GM19025 (cell line): ENCODE measurements around the gene EFCAB14.
"Not testable (repeated sequence)": the region's sequence is repeated elsewhere in the genome, so short reads cannot be mapped to it uniquely, and the experiment has no call there.

ENCODE experiments used
- ATAC-seq: cut with Tn5 transposase; IDR thresholded peaks from one replicate; pipeline ENCODE4 v1.9.1; 2021; ENCODE audit warnings: mild to moderate bottlenecking, low read depth, moderate library complexity; ENCODE audit not compliant: unreplicated experiment

Gene EFCAB14, protein sequence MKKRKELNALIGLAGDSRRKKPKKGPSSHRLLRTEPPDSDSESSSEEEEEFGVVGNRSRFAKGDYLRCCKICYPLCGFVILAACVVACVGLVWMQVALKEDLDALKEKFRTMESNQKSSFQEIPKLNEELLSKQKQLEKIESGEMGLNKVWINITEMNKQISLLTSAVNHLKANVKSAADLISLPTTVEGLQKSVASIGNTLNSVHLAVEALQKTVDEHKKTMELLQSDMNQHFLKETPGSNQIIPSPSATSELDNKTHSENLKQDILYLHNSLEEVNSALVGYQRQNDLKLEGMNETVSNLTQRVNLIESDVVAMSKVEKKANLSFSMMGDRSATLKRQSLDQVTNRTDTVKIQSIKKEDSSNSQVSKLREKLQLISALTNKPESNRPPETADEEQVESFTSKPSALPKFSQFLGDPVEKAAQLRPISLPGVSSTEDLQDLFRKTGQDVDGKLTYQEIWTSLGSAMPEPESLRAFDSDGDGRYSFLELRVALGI

DNA sequence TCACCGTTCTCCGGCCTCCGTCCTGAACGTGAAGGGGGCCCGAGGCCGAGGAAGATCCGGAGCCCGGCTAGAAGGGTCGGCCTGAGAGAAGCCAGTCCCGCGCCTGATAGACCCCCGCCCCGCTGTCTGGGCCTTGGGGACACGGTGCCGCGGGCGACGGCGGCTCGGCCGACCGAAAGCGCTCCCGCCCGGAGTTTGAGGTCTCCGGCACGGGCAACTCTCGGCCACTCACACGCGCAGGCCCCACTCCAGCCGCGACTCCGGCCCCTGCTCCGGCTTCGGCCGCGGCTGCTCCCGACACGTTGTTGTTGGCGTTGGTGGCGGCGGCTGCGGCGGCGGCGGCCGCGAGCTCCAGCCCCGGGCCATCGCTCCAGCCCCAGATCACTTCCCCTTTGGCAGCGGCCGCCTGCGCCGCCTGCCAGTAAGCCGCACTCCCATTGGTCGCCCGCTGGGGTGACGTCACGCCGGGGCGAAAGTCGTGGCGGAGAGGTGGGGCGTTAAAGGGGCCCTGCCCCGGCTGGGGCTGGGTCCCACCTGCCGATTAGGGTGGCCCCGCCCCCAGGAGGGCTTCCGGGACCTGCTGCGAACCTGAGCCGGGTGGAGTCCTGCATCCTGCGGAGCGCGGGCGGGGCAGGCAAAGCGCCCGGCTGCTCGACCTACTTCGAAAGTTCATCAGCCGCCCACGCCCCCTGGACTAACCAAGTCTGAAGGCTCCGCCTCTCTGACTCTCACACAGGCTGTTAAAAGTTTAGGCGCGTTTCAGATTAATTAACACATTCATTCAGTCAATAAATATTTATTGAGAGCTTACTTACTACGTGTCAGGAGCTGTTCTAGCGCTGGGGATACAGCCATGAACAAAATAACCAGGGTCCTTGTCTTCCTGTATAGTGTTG is at the start of gene EFCAB14:
Gene EFCAB14, minus strand, starts transcription at position 388 of the 896 bp plus-strand sequence. CDS start 1,027 bp downstream, outside the sequence.
- ATAC-seq: peak; percentile 97

DNA sequence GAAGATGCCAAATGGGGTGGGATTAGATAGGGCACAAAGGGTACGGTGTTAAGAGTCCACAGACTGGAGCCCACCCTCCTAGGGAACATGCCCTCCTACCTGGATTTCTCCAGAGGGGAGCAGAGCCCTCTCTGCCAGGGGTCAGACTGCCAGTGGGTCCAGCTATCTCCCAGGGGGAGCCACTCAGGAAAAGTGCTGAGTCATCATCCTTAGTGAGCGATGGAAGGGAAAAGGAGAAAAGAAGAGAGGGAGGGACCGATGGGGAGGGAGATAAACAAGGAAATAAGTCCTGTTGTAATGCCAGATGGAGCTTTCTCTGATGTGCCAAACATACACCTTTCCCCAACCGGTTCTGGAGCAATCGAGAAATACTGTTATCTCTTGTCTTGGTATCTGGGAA is 49.5 kb upstream of the EFCAB14 start:
- no peak for ATAC-seq

DNA sequence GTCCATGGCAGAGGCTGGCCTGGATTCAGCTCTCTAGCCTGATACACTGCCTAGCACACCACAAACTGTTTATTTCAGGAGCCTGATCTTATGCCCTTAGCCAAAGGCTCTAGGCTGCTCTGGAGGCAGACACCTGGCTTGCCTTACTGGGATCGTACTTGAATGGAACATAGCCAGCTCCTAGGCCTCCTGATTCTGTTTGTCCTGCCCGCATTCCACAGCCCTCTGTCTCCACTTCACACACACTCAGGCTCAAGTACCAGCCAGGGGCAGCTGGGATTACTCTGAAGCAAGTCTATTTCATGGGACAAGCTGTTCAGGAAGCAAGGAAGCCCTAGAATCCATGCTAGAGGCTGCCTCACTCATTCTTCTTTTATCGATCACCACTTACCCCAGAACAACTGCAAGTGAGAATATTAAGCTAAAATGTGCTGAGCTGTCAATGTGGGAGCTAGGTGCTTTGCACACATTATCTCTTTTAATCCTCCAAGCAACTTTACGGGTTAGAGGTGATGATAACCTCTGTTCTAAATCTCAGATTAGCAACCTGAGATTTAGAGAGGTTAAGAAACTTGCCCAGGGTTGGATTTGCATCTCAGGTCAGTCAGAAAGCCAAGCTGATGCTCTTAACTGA is 48.9 kb upstream of the EFCAB14 start:
- no peak for ATAC-seq

DNA sequence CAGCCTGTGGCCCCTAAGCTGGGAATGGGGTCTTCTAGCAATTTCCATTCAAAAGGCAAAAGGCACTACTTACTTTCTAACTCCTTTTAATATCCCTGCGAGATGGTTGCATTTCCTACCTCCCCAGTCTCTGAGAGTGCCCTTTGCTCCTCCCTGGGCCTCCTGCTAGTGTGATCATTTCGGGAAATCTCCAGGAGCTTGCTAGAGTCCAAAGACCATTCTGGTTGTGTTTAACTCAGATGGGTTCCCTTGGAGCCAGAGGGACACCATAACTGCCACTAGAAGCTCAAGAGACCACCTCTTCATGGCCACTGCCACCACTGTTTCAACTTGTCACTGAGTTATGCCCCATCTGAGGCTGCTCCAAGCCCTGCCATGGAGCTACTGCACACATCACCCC is 45.5 kb upstream of the EFCAB14 start:
- no peak for ATAC-seq

DNA sequence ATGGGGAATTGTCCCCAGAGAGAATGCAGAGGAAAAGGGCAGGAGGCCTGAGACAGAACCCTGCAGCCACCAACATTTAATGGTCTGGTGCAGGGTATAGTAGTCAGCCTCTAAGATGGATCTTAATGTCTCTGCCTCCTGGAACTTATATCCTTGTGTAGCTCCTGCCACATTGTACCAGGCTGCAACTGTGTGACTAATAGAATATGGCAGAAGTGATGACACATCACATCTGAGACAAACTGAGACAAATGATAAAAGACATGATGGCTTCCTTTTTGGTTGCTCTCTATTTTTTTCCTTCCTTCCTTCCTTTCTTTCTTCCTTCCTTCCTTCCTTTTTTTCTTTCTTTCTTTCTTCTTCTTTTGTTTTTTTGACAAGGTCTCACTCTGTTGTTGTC is 42.8 kb upstream of the EFCAB14 start:
- ATAC-seq: no peak

DNA sequence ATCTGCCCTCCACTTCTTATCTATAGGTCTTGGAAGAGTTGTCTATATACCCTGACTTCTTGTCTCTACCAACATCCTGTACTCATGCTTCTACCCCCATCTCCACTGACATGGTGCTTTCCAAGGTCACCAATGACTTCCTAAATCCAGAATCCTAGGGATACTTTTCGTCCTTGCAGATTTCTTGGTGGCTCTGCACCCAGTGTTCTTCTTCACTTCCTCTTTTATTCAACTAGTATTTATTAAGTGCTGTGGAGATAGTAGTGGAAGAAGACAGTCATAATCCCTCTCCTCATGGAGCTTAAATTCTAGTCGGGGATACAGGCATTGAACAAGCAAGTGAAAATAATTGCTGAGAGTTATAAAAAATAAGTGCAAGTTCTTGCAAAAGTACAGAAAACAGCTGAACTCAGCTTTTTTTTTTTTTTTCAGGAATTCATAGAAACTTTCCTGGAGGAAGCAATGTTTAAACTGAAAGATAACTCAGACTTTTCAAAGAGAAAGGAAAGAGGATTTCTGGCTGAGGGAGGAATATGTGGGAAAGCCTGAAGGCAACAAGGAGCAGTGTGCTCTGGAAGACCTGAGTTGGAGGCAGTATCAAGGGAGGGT is 41.7 kb upstream of the EFCAB14 start:
- ATAC-seq: no peak

DNA sequence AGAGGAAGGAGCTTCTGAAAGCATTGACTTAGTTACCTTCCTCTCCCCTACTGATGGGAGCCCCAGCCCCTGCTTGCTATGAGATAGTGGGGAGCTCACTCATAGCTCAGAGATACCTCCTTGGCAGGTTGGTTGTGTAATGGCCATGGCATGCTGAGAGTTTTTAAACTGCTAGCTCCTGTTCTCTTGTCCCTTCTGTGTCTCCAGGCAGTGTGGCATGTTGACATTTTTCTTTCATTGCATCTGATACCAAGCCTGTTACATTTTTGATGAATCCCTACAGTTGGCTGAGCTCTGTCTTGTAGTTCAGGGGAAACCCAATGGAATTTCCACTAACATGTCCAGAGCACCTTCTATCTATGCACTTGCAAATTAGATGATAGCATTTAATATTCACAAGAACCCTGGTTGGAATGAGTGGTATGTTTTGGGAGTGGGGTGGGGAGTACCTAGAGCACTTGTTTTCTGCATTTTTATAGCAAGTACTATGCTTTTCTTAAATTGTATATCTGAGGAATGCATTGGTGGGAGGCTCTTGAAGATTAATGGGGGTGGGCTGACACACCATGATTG is 39.1 kb upstream of the EFCAB14 start:
- no peak for ATAC-seq

DNA sequence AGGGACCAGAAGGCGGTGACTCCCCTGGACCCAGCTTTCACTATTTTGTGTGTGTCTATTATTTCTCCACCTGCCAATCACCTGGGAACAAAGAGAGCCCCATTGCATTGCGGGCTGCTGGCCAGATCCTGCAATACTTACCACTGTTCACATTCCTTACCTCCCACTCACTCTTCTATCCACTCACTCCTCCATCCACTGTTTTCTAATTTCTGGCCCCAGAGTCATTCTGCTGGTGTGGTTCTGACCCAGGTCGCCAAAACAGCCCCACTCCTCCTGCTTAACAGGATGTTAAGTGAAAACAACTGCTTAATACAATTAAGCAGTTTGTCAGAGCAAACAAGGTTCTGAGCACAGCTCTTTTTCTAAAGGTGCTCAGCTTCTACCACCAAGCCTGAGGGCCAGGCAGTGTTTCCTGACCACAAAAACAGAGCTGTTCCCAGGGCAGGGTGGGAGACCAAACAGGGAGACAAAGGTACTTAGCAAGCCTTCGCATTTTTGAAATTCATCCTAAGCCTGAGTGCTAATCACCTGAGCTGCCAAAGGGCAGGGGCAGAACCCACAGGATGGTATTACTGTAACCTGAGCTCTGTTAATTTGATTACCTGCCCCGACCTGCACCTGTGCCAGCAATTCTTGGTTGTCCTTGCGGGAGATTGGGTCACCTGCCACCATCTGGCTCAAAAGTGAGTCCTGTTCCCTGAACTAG is 38.5 kb upstream of the EFCAB14 start:
- ATAC-seq: no peak

DNA sequence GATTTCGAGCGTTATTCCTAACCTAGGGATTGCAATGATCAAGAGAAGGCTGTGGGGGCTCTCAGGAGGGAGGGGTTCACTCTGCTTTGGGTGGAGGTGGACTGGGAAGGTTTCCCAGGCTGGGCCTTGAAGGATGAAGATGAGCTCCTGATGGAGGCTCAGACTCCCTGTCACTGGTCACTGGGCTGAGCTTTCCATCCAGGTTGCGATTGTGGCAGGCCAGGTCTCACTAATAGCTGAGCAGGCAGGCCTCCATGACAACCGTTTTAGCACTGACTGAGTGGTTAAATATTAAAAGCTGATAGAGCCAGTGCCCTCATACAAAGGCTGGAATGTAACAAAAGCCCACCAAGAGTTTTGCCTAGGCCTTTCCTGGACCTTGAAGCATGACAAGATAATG is 36.2 kb upstream of the EFCAB14 start:
- no peak for ATAC-seq

DNA sequence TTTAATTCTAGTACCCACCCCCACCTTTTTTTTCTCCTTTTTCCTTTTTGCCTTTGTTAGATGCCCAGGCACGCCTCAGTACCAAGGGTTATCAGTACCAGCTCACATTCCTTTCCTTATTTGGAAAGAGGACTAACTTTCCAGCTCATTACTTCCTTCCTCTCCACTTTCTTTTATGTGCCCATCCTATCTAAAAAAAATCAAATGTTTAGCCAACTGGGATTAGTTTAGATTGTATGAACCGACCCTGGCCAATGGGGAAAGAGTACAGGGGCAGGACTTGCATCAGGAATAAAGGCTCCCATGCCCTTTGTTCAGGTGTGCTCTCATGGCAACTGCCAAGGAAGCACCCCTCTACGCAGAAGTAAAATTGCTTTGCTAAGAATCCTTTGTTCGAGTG is 35.8 kb upstream of the EFCAB14 start:
- ATAC-seq: not testable (repeated sequence)

DNA sequence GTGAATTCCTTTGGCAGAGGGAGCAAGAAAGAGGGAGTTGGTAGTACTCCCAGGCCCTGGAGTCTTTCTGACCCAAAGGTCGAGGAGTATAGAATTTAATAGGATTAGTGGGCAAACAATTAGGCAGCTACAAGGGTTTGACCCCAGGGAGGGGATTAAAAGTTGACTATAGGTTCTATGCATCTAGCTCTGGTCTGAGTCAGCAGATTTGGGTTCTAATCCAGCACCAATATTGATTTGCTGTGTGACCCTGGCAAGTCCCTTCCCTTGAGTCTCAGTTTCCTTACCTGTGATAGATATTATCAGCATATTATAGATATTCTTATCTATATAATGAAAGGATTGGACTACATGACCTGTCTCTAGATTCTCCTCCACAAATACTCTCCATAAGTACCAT is 35.1 kb upstream of the EFCAB14 start:
- no peak for ATAC-seq

DNA sequence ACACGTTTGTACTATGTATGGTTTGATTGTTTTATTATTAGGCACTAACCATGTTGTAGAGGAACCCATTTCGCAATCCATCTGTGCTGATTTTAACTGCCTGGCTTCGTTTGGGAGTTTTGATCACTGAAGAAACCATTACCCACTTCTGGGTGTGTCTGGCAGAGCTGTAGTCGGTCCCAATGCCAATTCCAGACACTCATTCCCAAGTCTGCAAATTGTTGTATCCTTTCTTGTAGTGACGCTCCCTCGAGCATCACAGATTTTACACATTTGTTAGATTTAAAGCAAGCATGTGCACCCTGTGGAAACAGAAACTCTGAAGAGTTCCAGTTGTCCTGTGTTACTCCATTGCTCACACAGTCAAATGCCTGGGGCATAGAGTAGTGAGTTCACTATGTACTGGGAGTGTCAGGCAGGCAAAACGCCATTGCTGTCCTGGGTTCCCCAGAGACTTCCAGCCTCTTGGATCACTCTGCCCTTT is 31.0 kb upstream of the EFCAB14 start:
- no peak for ATAC-seq

DNA sequence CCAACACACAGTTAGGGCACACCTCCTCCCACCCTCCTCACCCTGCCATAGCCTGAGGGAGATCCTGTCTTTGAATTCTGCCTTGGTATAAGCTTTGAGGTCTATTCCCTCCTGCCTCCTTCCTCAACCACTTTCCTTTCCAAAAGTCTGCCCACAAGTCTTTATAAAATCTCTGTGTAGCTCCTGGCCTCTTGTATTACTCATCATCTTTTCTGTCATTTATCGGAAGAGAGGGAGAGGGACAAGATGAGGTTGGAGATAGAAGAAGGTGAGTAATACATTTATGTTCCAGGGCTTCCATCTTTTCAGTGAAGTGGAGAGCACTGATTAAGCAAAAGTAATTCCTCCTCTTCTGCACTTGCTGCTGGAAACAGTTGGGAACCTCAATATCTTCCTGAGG is 30.5 kb upstream of the EFCAB14 start:
- ATAC-seq: no peak

DNA sequence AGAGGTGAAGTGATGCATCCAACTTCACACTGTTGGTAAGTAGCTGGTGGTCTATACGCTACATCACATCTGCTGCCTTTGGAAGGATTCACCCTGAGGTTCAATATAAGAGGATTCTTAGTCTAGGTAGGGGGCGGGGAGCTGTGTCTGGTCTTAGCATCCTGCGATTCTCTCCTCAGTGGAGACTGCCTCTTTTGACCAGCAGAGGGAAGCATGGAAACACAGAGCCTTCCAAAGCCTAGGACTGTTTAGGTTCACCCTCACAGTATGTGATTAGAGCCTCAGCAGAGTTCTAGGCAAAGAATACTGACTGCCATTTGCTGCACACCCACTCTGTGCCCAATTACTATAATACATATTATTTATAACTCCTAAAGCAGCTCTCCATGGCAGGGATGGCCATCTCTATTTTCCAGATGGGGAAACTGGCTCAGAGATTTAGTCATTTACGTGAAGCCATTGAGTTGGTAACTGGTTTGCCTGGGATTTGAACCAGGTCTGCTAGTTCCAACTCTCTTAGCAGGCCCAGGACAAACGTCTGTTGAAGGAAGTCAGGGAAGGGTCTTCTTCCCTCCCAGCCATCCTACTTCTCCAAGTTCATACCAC is 28.9 kb upstream of the EFCAB14 start:
- ATAC-seq: no peak

DNA sequence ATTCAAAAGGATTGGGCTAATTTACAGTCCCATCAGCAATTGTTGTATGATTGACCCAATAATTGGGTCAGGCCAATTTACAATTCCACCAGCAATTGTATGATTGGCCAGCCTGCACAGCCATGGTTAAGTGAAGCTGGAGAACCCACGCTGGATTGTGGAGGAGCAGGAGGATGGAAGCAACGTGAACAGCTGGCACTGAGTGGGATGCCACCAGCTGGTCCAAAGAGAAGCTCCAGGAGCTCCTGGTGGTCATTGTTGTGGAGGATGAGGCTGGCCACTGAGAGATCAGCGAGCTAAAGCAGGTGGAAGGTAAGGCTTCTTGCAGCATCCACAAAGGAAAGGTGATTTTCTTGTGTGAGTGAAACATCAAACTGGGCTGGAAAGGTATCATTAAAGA is 23.2 kb upstream of the EFCAB14 start:
- no peak for ATAC-seq

DNA sequence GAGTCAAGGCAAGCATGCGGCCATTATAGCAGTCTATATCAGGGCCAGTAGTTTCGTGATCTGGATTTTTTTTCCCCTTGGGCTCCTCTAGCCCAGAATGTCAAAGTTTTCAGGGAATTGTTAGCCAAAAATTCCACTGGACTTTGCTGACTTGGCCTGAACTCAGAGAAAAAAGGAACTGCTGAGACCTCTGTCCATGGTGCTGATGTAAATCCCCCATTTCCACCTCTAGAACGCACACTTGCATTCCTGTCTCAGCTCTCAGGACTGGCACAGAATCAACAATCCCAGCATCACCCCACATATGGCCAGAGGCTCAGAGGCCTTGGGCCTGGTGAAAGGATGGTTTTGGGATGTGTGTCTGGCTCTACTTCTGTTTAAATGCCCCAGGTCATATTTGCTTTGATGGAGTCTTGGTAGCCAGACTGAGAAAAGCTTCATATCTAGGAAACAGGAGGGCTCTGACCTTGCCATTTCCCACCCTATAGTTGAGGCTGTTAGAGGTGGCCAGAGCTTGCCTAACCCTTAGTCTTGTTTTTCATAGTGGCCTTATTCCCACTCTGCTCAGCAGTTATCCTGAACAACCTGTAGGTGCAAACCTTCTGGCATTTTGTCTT is 16.9 kb upstream of the EFCAB14 start:
- ATAC-seq: no peak

DNA sequence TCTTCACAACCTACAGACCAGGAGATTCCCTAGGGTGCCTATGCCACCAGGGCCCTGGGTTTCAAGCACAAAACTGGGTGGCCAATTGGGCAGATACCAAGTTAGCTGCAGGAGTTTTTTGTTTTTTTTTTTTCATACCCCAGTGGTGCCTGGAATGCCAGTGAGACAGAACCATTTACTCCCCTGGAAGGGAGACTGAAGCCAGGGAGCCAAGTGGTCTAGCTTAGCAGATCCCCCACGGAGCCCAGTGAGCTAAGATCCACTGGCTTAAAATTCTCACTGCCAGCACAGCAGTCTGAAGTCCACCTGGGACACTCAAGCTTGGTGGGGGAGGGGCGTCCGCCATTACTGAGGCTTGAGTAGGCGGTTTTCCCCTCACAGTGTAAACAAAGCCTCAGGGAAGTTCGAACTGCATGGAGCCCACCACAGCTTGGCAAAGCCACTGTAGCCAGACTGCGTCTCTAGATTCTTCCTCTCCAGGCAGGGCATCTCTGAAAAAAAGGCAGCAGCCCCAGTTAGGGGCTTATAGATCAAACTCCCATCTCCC is 9.5 kb upstream of the EFCAB14 start:
- ATAC-seq: not testable (repeated sequence)

DNA sequence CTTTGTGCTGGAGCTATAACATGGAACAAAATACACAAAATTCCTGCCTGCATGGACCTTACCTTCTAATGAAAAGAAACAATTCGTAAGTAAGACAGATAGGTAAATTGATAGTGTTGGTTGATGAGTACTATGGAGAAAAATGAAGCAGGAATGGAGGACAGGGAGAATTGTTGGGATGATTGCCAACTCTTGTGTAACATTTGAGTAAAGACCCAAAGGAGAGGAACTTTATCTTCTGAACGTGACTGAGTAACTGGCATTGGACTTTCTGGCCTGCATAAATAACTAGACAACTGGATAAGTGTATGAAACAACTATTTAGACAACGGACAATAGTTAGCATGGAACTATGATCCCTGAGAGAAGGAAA is 6.8 kb upstream of the EFCAB14 start:
- ATAC-seq: no peak
